H9 (cell line): ENCODE data around the gene TEX2. TPM values are rescaled to one million over a fixed set of nuclear protein-coding genes. Genes with fewer than 3 reads are reported as not detected.

Source experiments
- DNase-seq: peaks from one replicate; pipeline ENCODE4 v3.0.0-alpha.2; 2017
- H2AFZ ChIP-seq: one replicate; pipeline ENCODE4 v1.6.1; 2013; ENCODE audit warnings: mild to moderate bottlenecking, low read length, control low read depth, moderate library complexity
- H2AK5ac ChIP-seq: 2 replicates; pipeline ENCODE4 v1.6.1; 2013; ENCODE audit warnings: low read length, control low read depth, mixed read lengths; ENCODE audit not compliant: insufficient read length
- H2BK120ac ChIP-seq: one replicate; pipeline ENCODE4 v1.6.1; 2013; ENCODE audit warnings: low read depth, mild to moderate bottlenecking, low read length, control low read depth, inconsistent platforms; ENCODE audit not compliant: poor library complexity, severe bottlenecking
- H2BK12ac ChIP-seq: 2 replicates; pipeline ENCODE4 v1.6.1; 2013; ENCODE audit warnings: low read length, control low read depth, mixed read lengths, low read depth; ENCODE audit not compliant: insufficient read length
- H2BK15ac ChIP-seq: 2 replicates; pipeline ENCODE4 v1.6.1; 2013; ENCODE audit warnings: low read depth, low read length, control low read depth
- H2BK20ac ChIP-seq: one replicate; pipeline ENCODE4 v1.6.1; 2013; ENCODE audit warnings: low read depth, mild to moderate bottlenecking, low read length, control low read depth, inconsistent platforms; ENCODE audit not compliant: poor library complexity, severe bottlenecking
- H2BK5ac ChIP-seq: 2 replicates; pipeline ENCODE4 v1.6.1; 2013; ENCODE audit warnings: low read length, control low read depth, mixed read lengths; ENCODE audit not compliant: insufficient read length
- H3K14ac ChIP-seq: 2 replicates; pipeline ENCODE4 v1.6.1; 2013; ENCODE audit warnings: low read length, control low read depth; ENCODE audit not compliant: insufficient read depth
- H3K18ac ChIP-seq: 2 replicates; pipeline ENCODE4 v1.6.1; 2013; ENCODE audit warnings: low read depth, mild to moderate bottlenecking, mixed read lengths, low read length, control low read depth; ENCODE audit not compliant: insufficient read length
- H3K23ac ChIP-seq: 2 replicates; pipeline ENCODE4 v1.6.1; 2013; ENCODE audit warnings: low read length, control low read depth, mixed read lengths, low read depth; ENCODE audit not compliant: insufficient read length
- H3K23me2 ChIP-seq: 2 replicates; pipeline ENCODE4 v1.6.1; 2013; ENCODE audit warnings: low read depth, mild to moderate bottlenecking, mixed read lengths, low read length, control low read depth; ENCODE audit not compliant: insufficient read length, poor library complexity, severe bottlenecking
- H3K27ac ChIP-seq: 2 replicates; pipeline ENCODE4 v1.5.1; 2013; ENCODE audit warnings: low read length, control low read depth, mixed read lengths, low read depth; ENCODE audit not compliant: insufficient read length
- H3K27me3 ChIP-seq: 2 replicates; pipeline ENCODE4 v1.6.1; 2013; ENCODE audit warnings: low read length, control low read depth, inconsistent platforms; ENCODE audit not compliant: insufficient read depth
- H3K4ac ChIP-seq: 2 replicates; pipeline ENCODE4 v1.6.1; 2013; ENCODE audit warnings: low read depth, mild to moderate bottlenecking, control low read depth, inconsistent platforms, low read length, moderate library complexity
- H3K4me1 ChIP-seq: 2 replicates; pipeline ENCODE4 v1.6.1; 2013; ENCODE audit warnings: low read length, control low read depth, inconsistent platforms; ENCODE audit not compliant: insufficient read depth
- H3K4me2 ChIP-seq: 2 replicates; pipeline ENCODE4 v1.6.1; 2013; ENCODE audit warnings: low read length, control low read depth, mixed read lengths; ENCODE audit not compliant: insufficient read length, insufficient read depth
- H3K56ac ChIP-seq: 2 replicates; pipeline ENCODE4 v1.6.1; 2013; ENCODE audit warnings: low read depth, mild to moderate bottlenecking, mixed read lengths, low read length, control low read depth; ENCODE audit not compliant: insufficient read length
- H3K79me1 ChIP-seq: 2 replicates; pipeline ENCODE4 v1.6.1; 2013; ENCODE audit warnings: low read depth, mild to moderate bottlenecking, moderate library complexity, low read length, control low read depth, inconsistent platforms; ENCODE audit not compliant: insufficient read depth, poor library complexity, severe bottlenecking
- H3K79me2 ChIP-seq: 2 replicates; pipeline ENCODE4 v1.6.1; 2013; ENCODE audit warnings: low read length, control low read depth, inconsistent platforms; ENCODE audit not compliant: insufficient read depth
- H3K9ac ChIP-seq: 2 replicates; pipeline ENCODE4 v1.6.1; 2013; ENCODE audit warnings: low read length, control low read depth, mixed read lengths; ENCODE audit not compliant: insufficient read length; ENCODE audit errors: extremely low read depth
- H3K9me3 ChIP-seq: one replicate; pipeline ENCODE4 v1.6.1; 2013; ENCODE audit warnings: low read depth, low read length, inconsistent platforms; ENCODE audit not compliant: control insufficient read depth
- H3T11ph ChIP-seq: one replicate; pipeline ENCODE4 v1.6.1; 2013; ENCODE audit warnings: mild to moderate bottlenecking, low read length, control low read depth, inconsistent platforms
- H4K20me1 ChIP-seq: one replicate; pipeline ENCODE4 v1.6.1; 2013; ENCODE audit not compliant: control insufficient read depth, insufficient read length, insufficient read depth
- H4K5ac ChIP-seq: 2 replicates; pipeline ENCODE4 v1.6.1; 2013; ENCODE audit warnings: low read depth, mild to moderate bottlenecking, mixed read lengths, low read length, control low read depth; ENCODE audit not compliant: insufficient read length
- H4K8ac ChIP-seq: replicated peaks from 2 replicates; pipeline ENCODE4 v1.6.1; 2013; ENCODE audit warnings: low read length, control low read depth, mixed read lengths, low read depth; ENCODE audit not compliant: insufficient read length
- H4K91ac ChIP-seq: 2 replicates; pipeline ENCODE4 v1.6.1; 2013; ENCODE audit warnings: low read depth, mild to moderate bottlenecking, moderate library complexity, mixed read lengths, low read length, control low read depth; ENCODE audit not compliant: insufficient read length
- H3K27ac Mint-ChIP-seq, 3 experiments: 2 replicates in 2 of 3; 3 replicates in 1 of 3; pipeline ENCODE4 v1.8.0; 2020 to 2021; ENCODE audit warnings: mixed read lengths in 3 of 3, mild to moderate bottlenecking in 1 of 3, moderate library complexity in 1 of 3
- H3K27me3 Mint-ChIP-seq: 2 replicates; pipeline ENCODE4 v1.8.0; 2021; ENCODE audit warnings: low read depth, mild to moderate bottlenecking, moderate library complexity, mixed read lengths
- H3K36me3 Mint-ChIP-seq, 3 experiments: 2 replicates in 2 of 3; 3 replicates in 1 of 3; pipeline ENCODE4 v1.8.0; 2020 to 2021; ENCODE audit warnings: low read depth in 3 of 3, mixed read lengths in 3 of 3; ENCODE audit not compliant: insufficient read depth in 1 of 3
- H3K4me1 Mint-ChIP-seq, 2 experiments: 2 replicates each; pipeline ENCODE4 v1.8.0; 2020; ENCODE audit warnings: mixed read lengths in 2 of 2
- H3K4me3 Mint-ChIP-seq, 2 experiments: 2 replicates in 1 of 2; 3 replicates in 1 of 2; pipeline ENCODE4 v1.8.0; 2020 to 2021; ENCODE audit warnings: mild to moderate bottlenecking in 2 of 2, mixed read lengths in 2 of 2, moderate library complexity in 1 of 2
- H3K9me3 Mint-ChIP-seq, 2 experiments: 2 replicates in 1 of 2; 3 replicates in 1 of 2; pipeline ENCODE4 v1.8.0; 2020; ENCODE audit warnings: mild to moderate bottlenecking in 2 of 2, mixed read lengths in 2 of 2, moderate library complexity in 1 of 2
- CTCF ChIP-seq: fragments of 200-600 bp; sonication (generic); conservative IDR thresholded peaks from 3 replicates; pipeline ENCODE4 v1.8.0; 2021; ENCODE audit warnings: antibody characterized with exemption, mild to moderate bottlenecking
- WGBS: extraction: QIAGEN DNeasy Blood & Tissue Kit; methylation state at CpG from one replicate; pipeline ENCODE4 v1.1.7; 2013; ENCODE audit warnings: missing lambda C conversion rate, low lambda C conversion rate, mixed read lengths; ENCODE audit not compliant: insufficient read length; ENCODE audit errors: extremely low coverage; 5-methylcytosine and 5-hydroxymethylcytosine counted together
- total RNA-seq: library from RNA; stranded (reverse); gene quantifications from 2 replicates; pipeline ENCODE4 v1.2.1, GENCODE V29; 2021

TEX2 gene
- total RNA-seq, 1 experiment from 2014 or later, result 12.2 TPM

GRCh38 chr17:64129515-64129764 lies 133.6 kb downstream of the TEX2 start:
- H2AFZ ChIP-seq, result no peak overlapping the region
- peak overlapping the region; percentile 52 for H3K9ac ChIP-seq
- no peaks in the 10 kb centered on the region for H3K23me2 ChIP-seq
- TF ChIP-seq CTCF, result no peak
- no peak overlapping the region for H3K56ac ChIP-seq
- H3K27me3 Mint-ChIP-seq, result peaks cover 33% of the 10 kb centered on the region
- peak overlapping the region; percentile 71 to 86 for H3K4me3 Mint-ChIP-seq
- H3T11ph ChIP-seq, result no peak overlapping the region
- H4K8ac ChIP-seq, result no peak overlapping the region
- H3K27me3 ChIP-seq, result no peaks in the 10 kb centered on the region; the same call in 1 of the 2 replicates
- H2BK12ac ChIP-seq, result no peak overlapping the region
- no peak overlapping the region for H3K23ac ChIP-seq
- H2BK15ac ChIP-seq, result no peak overlapping the region
- H3K27ac ChIP-seq, result no peak overlapping the region
- H3K18ac ChIP-seq, result no peak overlapping the region
- no peak overlapping the region for H3K4ac ChIP-seq
- no CpG with 5 or more reads among the region's 31 CpGs for WGBS
- H4K5ac ChIP-seq, result no peak overlapping the region
- H4K20me1 ChIP-seq, result no peaks in the 10 kb centered on the region
- H4K91ac ChIP-seq, result no peak overlapping the region
- no peak overlapping the region for H3K27ac Mint-ChIP-seq
- no peak overlapping the region for H2AK5ac ChIP-seq
- no peaks in the 10 kb centered on the region for H3K9me3 ChIP-seq
- H3K4me1 ChIP-seq, result 0 out of 2 replicates have a peak, but pooled peaks cover 3% of the 10 kb centered on the region
- no peaks in the 10 kb centered on the region for H3K79me1 ChIP-seq
- H3K14ac ChIP-seq, result no peak overlapping the region; the same call in 1 of the 2 replicates
- no peak for DNase-seq
- H2BK5ac ChIP-seq, result no peak overlapping the region
- H3K4me2 ChIP-seq, result peak overlapping the region; percentile 65
- no peak overlapping the region for H2BK20ac ChIP-seq
- no peaks in the 10 kb centered on the region for H3K9me3 Mint-ChIP-seq
- no peaks in the 10 kb centered on the region for H3K36me3 Mint-ChIP-seq
- peaks cover 8 to 10% of the 10 kb centered on the region in 2 experiments for H3K4me1 Mint-ChIP-seq
- H2BK120ac ChIP-seq, result no peak overlapping the region
- no peaks in the 10 kb centered on the region for H3K79me2 ChIP-seq
